Effector memory CD4-positive, alpha-beta T cell (primary cell): ENCODE data around the gene ZNF12.
"Not testable (repeated sequence)": the region's sequence is repeated elsewhere in the genome, so short reads cannot be mapped to it uniquely, and the experiment has no call there.

Experiments
- DNase-seq, 3 donors: peaks; one replicate each; pipeline ENCODE4 v3.0.0-alpha.2; 2020
- H3K27ac ChIP-seq: 2 replicates; pipeline ENCODE4 v1.7.0; 2013; ENCODE audit warnings: mild to moderate bottlenecking, low read length, moderate library complexity; ENCODE audit not compliant: insufficient read depth, poor library complexity, severe bottlenecking
- H3K27me3 ChIP-seq: replicated peaks from 2 replicates; pipeline ENCODE4 v1.7.0; 2013; ENCODE audit warnings: mild to moderate bottlenecking, low read length; ENCODE audit not compliant: insufficient read depth, control insufficient read depth, poor library complexity, severe bottlenecking
- H3K36me3 ChIP-seq: 2 replicates; pipeline ENCODE4 v1.7.0; 2013; ENCODE audit warnings: mild to moderate bottlenecking, low read length, moderate library complexity; ENCODE audit not compliant: control insufficient read depth, insufficient read depth
- H3K4me1 ChIP-seq: 2 replicates; pipeline ENCODE4 v1.7.0; 2013; ENCODE audit warnings: low read length, mild to moderate bottlenecking; ENCODE audit not compliant: control insufficient read depth, insufficient read depth, poor library complexity, severe bottlenecking
- H3K4me3 ChIP-seq: 2 replicates; pipeline ENCODE4 v1.7.0; 2013; ENCODE audit warnings: low read length, low read depth, mild to moderate bottlenecking; ENCODE audit not compliant: insufficient read depth, poor library complexity, severe bottlenecking
- H3K9me3 ChIP-seq: 2 replicates; pipeline ENCODE4 v1.7.0; 2013; ENCODE audit warnings: mild to moderate bottlenecking, low read length, moderate library complexity; ENCODE audit not compliant: control insufficient read depth

ZNF12 gene

GRCh38 chr7:6701860-6702259 is 4.9 kb downstream of the ZNF12 start:
- no peak overlapping the region for H3K27ac ChIP-seq
- peaks cover 12% of the 10 kb centered on the region for H3K4me1 ChIP-seq
- H3K9me3 ChIP-seq, result peaks cover 4% of the 10 kb centered on the region
- no peaks in the 10 kb centered on the region for H3K27me3 ChIP-seq
- peak overlapping the region; percentile 19 for H3K4me3 ChIP-seq
- DNase-seq, result no peak
- peaks cover 62% of the 10 kb centered on the region for H3K36me3 ChIP-seq

GRCh38 chr7:6700793-6701192 is 6.0 kb downstream of the ZNF12 start:
- Histone ChIP-seq H3K27ac (no peak overlapping the region), H3K4me1 (peaks cover 8% of the 10 kb centered on the region), H3K36me3 (peaks cover 72% of the 10 kb centered on the region), H3K4me3 (no peak overlapping the region), H3K9me3 (peaks cover 13% of the 10 kb centered on the region), H3K27me3 (no peaks in the 10 kb centered on the region)
- DNase-seq, result no peak

GRCh38 chr7:6691609-6692106 is 15.1 kb downstream of the ZNF12 start:
- Histone ChIP-seq H3K27ac (no peak overlapping the region), H3K36me3 (peaks cover 87% of the 10 kb centered on the region), H3K9me3 (peaks cover 59% of the 10 kb centered on the region), H3K4me3 (no peak overlapping the region), H3K4me1 (no peaks in the 10 kb centered on the region), H3K27me3 (no peaks in the 10 kb centered on the region)
- no peak for DNase-seq

- H3K9me3 ChIP-seq, result peaks cover 55% of the 10 kb centered on the region
Measured at GRCh38 chr7:6691103-6691502, 15.6 kb downstream of the ZNF12 start.

GRCh38 chr7:6680146-6680545 is 26.6 kb downstream of the ZNF12 start:
- H3K4me3 ChIP-seq, result no peak overlapping the region
- H3K27ac ChIP-seq, result no peak overlapping the region
- H3K27me3 ChIP-seq, result no peaks in the 10 kb centered on the region
- H3K4me1 ChIP-seq, result no peaks in the 10 kb centered on the region
- H3K36me3 ChIP-seq, result no peaks in the 10 kb centered on the region
- no peak for DNase-seq
- peaks cover 59% of the 10 kb centered on the region for H3K9me3 ChIP-seq

More at GRCh38 chr7:6691103-6691502, 15.6 kb downstream of the ZNF12 start:
- peaks cover 85% of the 10 kb centered on the region for H3K36me3 ChIP-seq
- H3K27me3 ChIP-seq, result no peaks in the 10 kb centered on the region
- no peak for DNase-seq
- no peak overlapping the region for H3K27ac ChIP-seq
- no peaks in the 10 kb centered on the region for H3K4me1 ChIP-seq
- no peak overlapping the region for H3K4me3 ChIP-seq

GRCh38 chr7:6675807-6676405 is 30.8 kb downstream of the ZNF12 start:
- no peaks in the 10 kb centered on the region for H3K4me1 ChIP-seq
- no peaks in the 10 kb centered on the region for H3K36me3 ChIP-seq
- no peaks in the 10 kb centered on the region for H3K27me3 ChIP-seq
- no peak for DNase-seq
- H3K4me3 ChIP-seq, result no peak overlapping the region
- no peak overlapping the region for H3K27ac ChIP-seq
- H3K9me3 ChIP-seq, result peaks cover 39% of the 10 kb centered on the region

GRCh38 chr7:6670851-6671250 is 35.9 kb downstream of the ZNF12 start:
- not testable (repeated sequence) for H3K4me3 ChIP-seq, H3K27ac ChIP-seq, DNase-seq, H3K27me3 ChIP-seq, H3K36me3 ChIP-seq, H3K4me1 ChIP-seq, H3K9me3 ChIP-seq

GRCh38 chr7:6658618-6659345 is 48.0 kb downstream of the ZNF12 start:
- H3K36me3 ChIP-seq, result peaks cover 9% of the 10 kb centered on the region
- no peaks in the 10 kb centered on the region for H3K9me3 ChIP-seq
- DNase-seq, result no peak
- H3K27me3 ChIP-seq, result no peaks in the 10 kb centered on the region
- peaks cover 1% of the 10 kb centered on the region for H3K4me1 ChIP-seq
- H3K27ac ChIP-seq, result no peak overlapping the region
- no peak overlapping the region for H3K4me3 ChIP-seq

- H3K9me3 ChIP-seq, result no peaks in the 10 kb centered on the region
- H3K4me1 ChIP-seq, result no peaks in the 10 kb centered on the region
- H3K36me3 ChIP-seq, result peaks cover 23% of the 10 kb centered on the region
- H3K4me3 ChIP-seq, result no peak overlapping the region
- no peak for DNase-seq
- H3K27me3 ChIP-seq, result no peaks in the 10 kb centered on the region
- H3K27ac ChIP-seq, result no peak overlapping the region
Measured at GRCh38 chr7:6656413-6656812, 50.3 kb downstream of the ZNF12 start.

- H3K9me3 ChIP-seq, result no peaks in the 10 kb centered on the region
- no peak overlapping the region for H3K4me3 ChIP-seq
- no peaks in the 10 kb centered on the region for H3K4me1 ChIP-seq
- no peaks in the 10 kb centered on the region for H3K27me3 ChIP-seq
- no peak for DNase-seq
- no peak overlapping the region for H3K27ac ChIP-seq
- peaks cover 29% of the 10 kb centered on the region for H3K36me3 ChIP-seq
Measured at GRCh38 chr7:6655636-6656385, 50.9 kb downstream of the ZNF12 start.
